Natural killer cell (primary cell): ENCODE data around the gene NEDD4L. TPM values are rescaled to one million over a fixed set of nuclear protein-coding genes. Genes with fewer than 3 reads are reported as not detected.

Source experiments
- ATAC-seq, 3 donors: fragments of 150-1000 bp in 2 of 3; fragments of 200-7000 bp in 1 of 3; cut with Tn5 transposase; 1 replicate in 1 of 3; 2 replicates in 2 of 3; pipeline ENCODE4 v1.10.0; 2021; ENCODE audit warnings: mild to moderate bottlenecking in 2 of 3, moderate library complexity in 2 of 3
- DNase-seq, 2 donors: peaks; one replicate each; pipeline versions ENCODE4 v3.0.0 to v3.0.0-alpha.2; 2013 to 2021; ENCODE audit warnings: mixed read lengths in 1 of 2
- H3K27ac ChIP-seq: one replicate; pipeline ENCODE4 v1.5.1; 2013; ENCODE audit warnings: mild to moderate bottlenecking, low read length
- H3K27me3 ChIP-seq: one replicate; pipeline ENCODE4 v1.6.1; 2013; ENCODE audit warnings: low read length; ENCODE audit not compliant: control insufficient read depth, insufficient read depth
- H3K36me3 ChIP-seq: one replicate; pipeline ENCODE4 v1.6.1; 2013; ENCODE audit warnings: low read length; ENCODE audit not compliant: control insufficient read depth, insufficient read depth
- H3K4me1 ChIP-seq: one replicate; pipeline ENCODE4 v1.6.1; 2013; ENCODE audit warnings: low read length; ENCODE audit not compliant: control insufficient read depth, insufficient read depth
- H3K4me3 ChIP-seq: one replicate; pipeline ENCODE4 v1.5.1; 2013; ENCODE audit warnings: low read length
- H3K9me3 ChIP-seq: one replicate; pipeline ENCODE4 v1.6.1; 2013; ENCODE audit warnings: low read length; ENCODE audit not compliant: control insufficient read depth, insufficient read depth
- H3K27ac Mint-ChIP-seq, 2 donors: one replicate each; pipeline ENCODE4 v1.8.0; 2022; ENCODE audit warnings: mild to moderate bottlenecking in 2 of 2, mixed read lengths in 2 of 2, moderate library complexity in 1 of 2
- H3K27me3 Mint-ChIP-seq, 2 donors: one replicate each; pipeline ENCODE4 v1.8.0; 2022; ENCODE audit warnings: low read depth in 2 of 2, mixed read lengths in 2 of 2
- H3K36me3 Mint-ChIP-seq: one replicate; pipeline ENCODE4 v1.8.0; 2022; ENCODE audit warnings: mixed read lengths
- H3K4me1 Mint-ChIP-seq, 2 donors: one replicate each; pipeline ENCODE4 v1.8.0; 2022; ENCODE audit warnings: mixed read lengths in 2 of 2
- H3K4me3 Mint-ChIP-seq: one replicate; pipeline ENCODE4 v1.8.0; 2022; ENCODE audit warnings: mild to moderate bottlenecking, moderate library complexity, mixed read lengths
- H3K9me3 Mint-ChIP-seq, 2 donors: one replicate each; pipeline ENCODE4 v1.8.0; 2022; ENCODE audit warnings: mixed read lengths in 2 of 2
- CTCF ChIP-seq: fragments of 200-600 bp; IDR thresholded peaks from one replicate; pipeline ENCODE4 v1.8.0; 2022; ENCODE audit warnings: antibody characterized with exemption
- WGBS: methylation state at CpG from one replicate; pipeline ENCODE4 v1.1.7; 2013; ENCODE audit warnings: missing lambda C conversion rate; ENCODE audit not compliant: insufficient coverage; 5-methylcytosine and 5-hydroxymethylcytosine counted together
- intact Hi-C: fragments of 100-400 bp; cut with micrococcal nuclease; formaldehyde crosslinking; loops from one replicate; pipeline ENCODE4 v1.14.2; 2022
- total RNA-seq, 4 donors: library from RNA; stranded (reverse); fragments of 120-200 nt in 1 of 4; gene quantifications; one replicate each; pipeline versions ENCODE4 v1.2.3 to v1.2.4, GENCODE V29; 2013 to 2022

The NEDD4L gene
- total RNA-seq, 3 donors from 2014 or later (not counting 1 experiment from before 2014, with no cell fraction given), result 3.4 to 15.3 (median 14.3) TPM

GRCh38 chr18:58095655-58096054 is 51.6 kb downstream of the NEDD4L start:
- H3K9me3 Mint-ChIP-seq, result no peaks in the 10 kb centered on the region
- DNase-seq, result no peak
- no peaks in the 10 kb centered on the region for H3K36me3 Mint-ChIP-seq
- intact Hi-C loops, result no loop called here
- H3K27ac Mint-ChIP-seq, result no peak overlapping the region
- 81% methylated on average over 2 of the region's 2 CpGs for WGBS
- Histone ChIP-seq H3K9me3 (no peaks in the 10 kb centered on the region), H3K4me1 (no peaks in the 10 kb centered on the region), H3K36me3 (no peaks in the 10 kb centered on the region), H3K4me3 (no peak overlapping the region), H3K27me3 (no peaks in the 10 kb centered on the region), H3K27ac (no peak overlapping the region)
- peaks cover 0 to 4% of the 10 kb centered on the region in 2 donors for H3K4me1 Mint-ChIP-seq
- TF ChIP-seq CTCF, result no peak
- no peaks in the 10 kb centered on the region for H3K27me3 Mint-ChIP-seq
- ATAC-seq, result no peak
- H3K4me3 Mint-ChIP-seq, result no peak overlapping the region

- H3K4me3 Mint-ChIP-seq, result no peak overlapping the region
- no peaks in the 10 kb centered on the region for H3K9me3 Mint-ChIP-seq
- Histone ChIP-seq H3K27me3 (no peaks in the 10 kb centered on the region), H3K36me3 (no peaks in the 10 kb centered on the region), H3K4me3 (no peak overlapping the region), H3K27ac (no peak overlapping the region), H3K9me3 (no peaks in the 10 kb centered on the region), H3K4me1 (no peaks in the 10 kb centered on the region)
- intact Hi-C loops, result no loop called here
- H3K36me3 Mint-ChIP-seq, result no peaks in the 10 kb centered on the region
- no peak for DNase-seq
- H3K4me1 Mint-ChIP-seq, result peaks cover 0 to 4% of the 10 kb centered on the region in 2 donors
- TF ChIP-seq CTCF, result no peak
- H3K27me3 Mint-ChIP-seq, result no peaks in the 10 kb centered on the region
- WGBS, result 80% methylated on average over 1 of the region's 1 CpG
- no peak for ATAC-seq
- no peak overlapping the region for H3K27ac Mint-ChIP-seq
Measured at GRCh38 chr18:58096658-58097057, 52.6 kb downstream of the NEDD4L start.

GRCh38 chr18:58097121-58097906 is 53.3 kb downstream of the NEDD4L start:
- Histone ChIP-seq H3K27ac (no peak overlapping the region), H3K4me1 (no peaks in the 10 kb centered on the region), H3K36me3 (no peaks in the 10 kb centered on the region), H3K27me3 (no peaks in the 10 kb centered on the region), H3K9me3 (no peaks in the 10 kb centered on the region), H3K4me3 (no peak overlapping the region)
- Mint-ChIP-seq H3K27ac (no peak overlapping the region), H3K27me3 (no peaks in the 10 kb centered on the region), H3K4me1 (peaks cover 0 to 4% of the 10 kb centered on the region in 2 donors), H3K9me3 (no peaks in the 10 kb centered on the region), H3K4me3 (no peak overlapping the region), H3K36me3 (no peaks in the 10 kb centered on the region)
- WGBS, result 58% methylated on average over 6 of the region's 8 CpGs
- intact Hi-C loops, result no loop called here
- ATAC-seq (no peak), DNase-seq (no peak)
- TF ChIP-seq CTCF, result no peak

GRCh38 chr18:58097907-58098166 is 53.8 kb downstream of the NEDD4L start:
- Mint-ChIP-seq H3K36me3 (no peaks in the 10 kb centered on the region), H3K9me3 (no peaks in the 10 kb centered on the region), H3K4me3 (no peak overlapping the region), H3K27ac (no peak overlapping the region), H3K27me3 (no peaks in the 10 kb centered on the region), H3K4me1 (peaks cover 0 to 4% of the 10 kb centered on the region in 2 donors)
- Histone ChIP-seq H3K9me3 (no peaks in the 10 kb centered on the region), H3K27me3 (no peaks in the 10 kb centered on the region), H3K4me3 (no peak overlapping the region), H3K4me1 (no peaks in the 10 kb centered on the region), H3K27ac (no peak overlapping the region), H3K36me3 (no peaks in the 10 kb centered on the region)
- intact Hi-C loops, result no loop called here
- ATAC-seq (no peak), DNase-seq (no peak)
- 86% methylated on average over 5 of the region's 5 CpGs for WGBS
- no peak for TF ChIP-seq CTCF
